Measurements from ENCODE around the gene NDOR1.
A peak's percentile ranks its signal among the peaks of the same experiment; 100 is the strongest.

DNA sequence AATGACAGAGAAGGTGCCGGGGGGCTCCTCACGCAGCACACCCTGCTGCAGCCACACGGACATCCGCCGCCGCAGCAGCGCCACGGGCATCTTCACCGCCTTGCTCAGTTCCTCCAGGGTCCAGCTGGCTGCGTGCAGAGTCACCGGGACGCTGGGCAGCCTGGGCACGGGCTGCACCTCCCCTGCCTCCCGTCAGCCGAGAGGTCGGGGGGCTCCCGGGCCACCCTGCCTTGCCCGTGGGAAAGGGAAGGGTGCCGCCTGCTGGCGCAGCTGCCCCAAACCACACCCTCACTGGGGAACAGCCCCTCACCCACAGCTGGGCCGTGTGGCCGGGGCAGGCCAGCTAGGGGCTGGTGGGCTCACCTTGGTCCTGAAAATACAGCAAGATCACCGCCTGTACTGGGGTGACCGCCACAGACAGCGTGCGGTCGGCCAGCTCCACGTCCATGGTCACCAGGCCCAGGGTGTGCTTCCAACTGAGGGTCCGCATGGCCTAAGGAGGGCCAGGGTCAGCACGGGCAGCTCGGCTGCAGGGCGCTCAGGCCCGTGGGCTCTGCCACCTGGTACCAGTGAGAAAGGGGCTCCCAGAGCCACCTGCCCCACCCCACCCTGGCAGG, 30.0 kb upstream of the NDOR1 start:
- TF ChIP-seq, protein P1, sequence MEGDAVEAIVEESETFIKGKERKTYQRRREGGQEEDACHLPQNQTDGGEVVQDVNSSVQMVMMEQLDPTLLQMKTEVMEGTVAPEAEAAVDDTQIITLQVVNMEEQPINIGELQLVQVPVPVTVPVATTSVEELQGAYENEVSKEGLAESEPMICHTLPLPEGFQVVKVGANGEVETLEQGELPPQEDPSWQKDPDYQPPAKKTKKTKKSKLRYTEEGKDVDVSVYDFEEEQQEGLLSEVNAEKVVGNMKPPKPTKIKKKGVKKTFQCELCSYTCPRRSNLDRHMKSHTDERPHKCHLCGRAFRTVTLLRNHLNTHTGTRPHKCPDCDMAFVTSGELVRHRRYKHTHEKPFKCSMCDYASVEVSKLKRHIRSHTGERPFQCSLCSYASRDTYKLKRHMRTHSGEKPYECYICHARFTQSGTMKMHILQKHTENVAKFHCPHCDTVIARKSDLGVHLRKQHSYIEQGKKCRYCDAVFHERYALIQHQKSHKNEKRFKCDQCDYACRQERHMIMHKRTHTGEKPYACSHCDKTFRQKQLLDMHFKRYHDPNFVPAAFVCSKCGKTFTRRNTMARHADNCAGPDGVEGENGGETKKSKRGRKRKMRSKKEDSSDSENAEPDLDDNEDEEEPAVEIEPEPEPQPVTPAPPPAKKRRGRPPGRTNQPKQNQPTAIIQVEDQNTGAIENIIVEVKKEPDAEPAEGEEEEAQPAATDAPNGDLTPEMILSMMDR (IDR thresholded peaks at IDR 0.05), result no peak
- TF ChIP-seq POLR2AphosphoS5 (IDR thresholded peaks at IDR 0.05) (peak in 1 of 2 donors; percentile 11), POLR2A (IDR thresholded peaks at IDR 0.05; ENCODE audit: low read depth) (no peak), EP300 (IDR thresholded peaks at IDR 0.05) (no peak)

Measured in esophagus muscularis mucosa (tissue), 4 donors.